Activated naive CD4-positive, alpha-beta T cell treated with anti-CD3 and anti-CD28 coated beads, Interleukin-2, amount 10 ng/mL, durations not matched to agents 7 days and 5 days (primary cell): ENCODE data around the gene MRPS23.

Source experiments
- CTCF ChIA-PET: fragments of 350-600 bp; sonication (Branson Sonifier 250); formaldehyde crosslinking; loops from one replicate; lab custom pipeline; 2021; ENCODE audit warnings: antibody characterized with exemption; lab: Charles Lee
- DNase-seq: peaks from one replicate; pipeline ENCODE4 v3.0.0-alpha.2; 2020
- H3K27ac Mint-ChIP-seq: one replicate; pipeline ENCODE4 v1.8.0; 2021; ENCODE audit warnings: mild to moderate bottlenecking, moderate library complexity, mixed read lengths
- H3K27me3 Mint-ChIP-seq: one replicate; pipeline ENCODE4 v1.8.0; 2021; ENCODE audit warnings: mild to moderate bottlenecking, mixed read lengths
- H3K36me3 Mint-ChIP-seq: one replicate; pipeline ENCODE4 v1.8.0; 2021; ENCODE audit warnings: mixed read lengths
- H3K4me1 Mint-ChIP-seq: one replicate; pipeline ENCODE4 v1.8.0; 2021; ENCODE audit warnings: mixed read lengths
- H3K4me3 Mint-ChIP-seq: one replicate; pipeline ENCODE4 v1.8.0; 2021; ENCODE audit warnings: mild to moderate bottlenecking, moderate library complexity, mixed read lengths
- H3K9me3 Mint-ChIP-seq: one replicate; pipeline ENCODE4 v1.8.0; 2021; ENCODE audit warnings: mixed read lengths

The MRPS23 gene

DNA sequence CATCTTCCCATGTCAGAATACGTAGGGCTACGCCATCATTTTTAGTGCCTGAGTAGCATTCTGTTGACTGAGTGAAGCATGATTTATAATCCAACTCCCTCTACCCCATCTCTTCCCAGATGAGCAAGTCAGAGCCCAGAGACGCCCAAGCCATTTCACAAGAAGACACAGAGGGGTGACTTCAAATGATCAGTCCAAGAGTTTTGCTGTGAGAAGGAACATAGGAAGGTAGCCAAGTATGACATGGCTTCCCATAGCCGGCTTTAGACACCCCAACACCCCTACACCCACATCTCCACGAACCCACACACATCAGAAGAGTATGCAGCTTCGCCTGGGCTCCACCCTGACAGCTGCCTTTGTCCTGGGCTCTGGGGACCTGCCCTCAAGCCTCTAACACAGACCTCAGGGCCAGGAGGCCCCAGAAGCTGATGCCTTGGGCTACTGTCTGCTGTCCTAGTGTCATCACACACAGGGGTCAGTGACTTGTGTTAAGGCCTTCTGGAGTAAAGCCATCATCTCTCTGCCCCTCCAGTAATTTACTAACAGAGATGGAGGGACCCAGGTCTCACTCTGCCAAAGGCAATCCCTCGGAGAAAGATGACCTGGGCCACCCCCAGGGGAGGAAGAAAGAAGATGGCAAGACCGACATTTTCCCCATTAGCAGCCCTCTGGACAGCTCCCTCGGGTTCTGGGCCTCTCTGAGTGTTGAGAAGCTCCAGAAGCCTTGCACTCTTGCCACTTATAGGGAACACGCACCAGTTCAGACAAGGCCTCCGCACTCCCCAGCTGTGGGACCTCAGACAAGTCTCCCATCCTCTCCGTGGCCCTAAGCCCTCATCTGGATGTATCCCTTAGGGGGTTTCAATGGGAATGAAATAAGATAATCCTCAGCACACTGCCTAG, 38.7 kb upstream of the MRPS23 start:
- Mint-ChIP-seq H3K36me3 (no peaks in the 10 kb centered on the region), H3K9me3 (no peaks in the 10 kb centered on the region), H3K4me1 (peaks cover 7% of the 10 kb centered on the region), H3K27ac (no peak overlapping the region), H3K27me3 (peaks cover 74% of the 10 kb centered on the region), H3K4me3 (no peak overlapping the region)
- CTCF ChIA-PET, result interaction anchor here (1.6 to 1.8 kb wide), 2 partner anchors 10 to 22 kb away, joined by 3 to 4 read pairs; no protein-coding TSS in a partner anchor
- no peak for DNase-seq

DNA sequence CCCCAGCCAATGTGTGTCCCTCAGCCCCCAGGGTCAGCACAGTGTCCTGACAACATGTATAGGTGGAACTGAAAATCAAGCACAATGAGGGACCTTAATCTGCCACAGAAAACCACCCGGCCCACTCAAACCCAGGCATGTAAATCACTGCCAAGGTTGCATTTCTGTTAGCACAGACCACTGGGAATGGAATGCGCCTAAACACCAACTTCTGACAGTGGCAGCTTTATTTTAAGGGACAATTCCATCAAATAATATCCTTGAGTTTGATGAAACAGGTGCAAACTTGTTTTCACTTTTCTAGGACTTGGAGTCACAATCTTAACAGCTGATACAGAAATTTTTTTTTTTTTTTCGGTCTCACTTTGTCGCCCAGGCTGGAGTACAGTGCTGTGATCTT, 37.3 kb upstream of the MRPS23 start:
- Mint-ChIP-seq H3K36me3 (no peaks in the 10 kb centered on the region), H3K27me3 (peaks cover 72% of the 10 kb centered on the region), H3K4me3 (no peak overlapping the region), H3K27ac (no peak overlapping the region), H3K4me1 (no peaks in the 10 kb centered on the region), H3K9me3 (no peaks in the 10 kb centered on the region)
- no peak for DNase-seq
- CTCF ChIA-PET, result no interaction called here

DNA sequence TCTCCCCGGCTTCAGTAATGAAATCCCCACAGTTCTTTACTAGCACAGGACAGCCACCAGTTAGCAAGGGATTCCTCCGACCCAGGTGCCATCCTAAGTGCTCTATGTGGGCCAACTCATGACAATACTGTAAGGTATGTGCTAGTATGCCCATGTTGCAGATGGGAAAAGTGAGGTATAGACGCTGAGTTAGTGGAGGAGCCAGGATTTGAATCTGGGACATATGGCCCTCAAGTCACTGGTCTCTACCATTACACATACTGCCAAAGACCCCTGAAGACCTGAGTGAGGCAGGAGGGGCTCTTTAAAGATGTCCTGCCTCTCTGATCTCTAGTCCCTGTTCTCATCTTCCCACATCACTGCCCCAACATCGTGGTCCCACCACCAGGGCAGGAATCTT, 36.2 kb upstream of the MRPS23 start:
- Mint-ChIP-seq H3K4me3 (no peak overlapping the region), H3K4me1 (no peaks in the 10 kb centered on the region), H3K27me3 (peaks cover 76% of the 10 kb centered on the region), H3K27ac (no peak overlapping the region), H3K9me3 (no peaks in the 10 kb centered on the region), H3K36me3 (no peaks in the 10 kb centered on the region)
- CTCF ChIA-PET, result no interaction called here
- DNase-seq, result no peak

GRCh38 chr17:57885148-57885915, 35.5 kb upstream of the MRPS23 start:
- no peak overlapping the region for H3K27ac Mint-ChIP-seq

GRCh38 chr17:57881783-57882351, 32.0 kb upstream of the MRPS23 start:
- CTCF ChIA-PET, result no interaction called here
- Mint-ChIP-seq H3K27me3 (peaks cover 89% of the 10 kb centered on the region), H3K4me3 (no peak overlapping the region), H3K9me3 (no peaks in the 10 kb centered on the region), H3K27ac (no peak overlapping the region), H3K4me1 (peaks cover 8% of the 10 kb centered on the region), H3K36me3 (no peaks in the 10 kb centered on the region)
- DNase-seq, result no peak

More at GRCh38 chr17:57885148-57885915, 35.5 kb upstream of the MRPS23 start:
- H3K9me3 Mint-ChIP-seq, result no peaks in the 10 kb centered on the region
- CTCF ChIA-PET, result no interaction called here
- no peak overlapping the region for H3K4me3 Mint-ChIP-seq
- no peaks in the 10 kb centered on the region for H3K36me3 Mint-ChIP-seq
- H3K27me3 Mint-ChIP-seq, result peaks cover 78% of the 10 kb centered on the region
- no peaks in the 10 kb centered on the region for H3K4me1 Mint-ChIP-seq
- DNase-seq, result no peak

DNA sequence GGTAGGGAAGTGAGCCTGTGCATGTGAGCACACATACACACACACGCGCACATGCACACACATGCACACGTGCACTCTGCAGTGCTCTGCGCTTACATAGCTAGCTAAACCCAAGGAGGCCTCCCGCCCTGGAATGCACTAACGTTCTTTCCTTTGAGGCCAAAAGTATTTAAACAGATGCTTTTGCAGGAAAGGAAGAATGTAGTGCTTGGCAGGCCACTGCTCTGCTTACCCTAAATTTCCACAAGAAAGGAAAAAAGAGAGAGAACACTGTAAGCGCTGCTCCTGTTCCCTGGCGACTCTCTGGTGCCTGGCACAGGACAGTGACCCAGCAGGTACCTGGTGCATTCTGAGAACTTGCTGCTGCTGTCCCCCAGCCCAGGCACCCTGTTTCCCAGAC, 31.3 kb upstream of the MRPS23 start:
- Mint-ChIP-seq H3K36me3 (no peaks in the 10 kb centered on the region), H3K4me3 (no peak overlapping the region), H3K27me3 (peaks cover 93% of the 10 kb centered on the region), H3K9me3 (no peaks in the 10 kb centered on the region), H3K4me1 (peaks cover 8% of the 10 kb centered on the region), H3K27ac (no peak overlapping the region)
- CTCF ChIA-PET, result no interaction called here
- no peak for DNase-seq

- Mint-ChIP-seq H3K27ac (no peak overlapping the region), H3K4me3 (no peak overlapping the region), H3K36me3 (no peaks in the 10 kb centered on the region), H3K9me3 (no peaks in the 10 kb centered on the region), H3K4me1 (peaks cover 8% of the 10 kb centered on the region), H3K27me3 (peaks cover 97% of the 10 kb centered on the region)
- CTCF ChIA-PET, result interaction anchor here (1.8 to 2.1 kb wide), 2 partner anchors 9 to 13 kb away, joined by 4 to 6 read pairs; no protein-coding TSS in a partner anchor
- DNase-seq, result no peak
These were observed 30.2 kb upstream of the MRPS23 start for GRCh38 chr17:57880086-57880456.

GRCh38 chr17:57879437-57880085, 29.7 kb upstream of the MRPS23 start:
- no peak overlapping the region for H3K27ac Mint-ChIP-seq
- no peak overlapping the region for H3K4me3 Mint-ChIP-seq
- H3K9me3 Mint-ChIP-seq, result no peaks in the 10 kb centered on the region
- H3K4me1 Mint-ChIP-seq, result peaks cover 8% of the 10 kb centered on the region
- H3K27me3 Mint-ChIP-seq, result peaks cover 97% of the 10 kb centered on the region
- DNase-seq, result no peak
- CTCF ChIA-PET, result interaction anchor here (1.3 to 2.1 kb wide), 3 partner anchors 9 to 14 kb away, joined by 3 to 6 read pairs (median 4); no protein-coding TSS in a partner anchor
- no peaks in the 10 kb centered on the region for H3K36me3 Mint-ChIP-seq

DNA sequence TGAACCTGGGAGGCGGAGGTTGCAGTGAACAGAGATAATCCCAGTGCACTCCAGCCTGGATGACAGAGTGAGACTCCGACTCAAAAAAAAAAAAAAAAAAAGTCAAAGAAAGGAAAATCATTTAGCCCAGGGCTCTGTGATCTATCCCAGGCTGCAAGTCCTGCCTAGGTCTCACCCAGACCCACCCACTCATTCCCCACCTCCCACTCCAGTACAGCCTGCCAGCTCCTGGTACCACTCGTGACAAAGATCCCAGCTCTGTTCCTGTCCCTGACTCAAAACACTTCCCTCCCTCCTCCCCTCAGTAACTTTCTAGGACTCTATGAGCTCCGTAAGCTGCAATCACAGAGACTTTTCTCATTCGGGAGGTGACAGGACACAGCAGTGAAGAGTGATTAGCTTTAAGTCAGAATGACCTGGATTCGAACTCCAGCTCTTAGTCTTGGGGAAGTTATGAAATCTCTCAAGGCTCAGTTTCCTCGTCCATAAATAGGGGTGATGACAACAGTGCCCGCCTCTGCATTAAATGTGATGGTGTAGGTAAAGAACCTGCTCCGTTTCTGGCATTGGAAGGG, 28.0 kb upstream of the MRPS23 start:
- H3K36me3 Mint-ChIP-seq, result no peaks in the 10 kb centered on the region
- peaks cover 22% of the 10 kb centered on the region for H3K4me1 Mint-ChIP-seq
- H3K27ac Mint-ChIP-seq, result no peak overlapping the region
- DNase-seq, result no peak
- CTCF ChIA-PET, result interaction anchor here (0.5 to 0.7 kb wide), 2 partner anchors 20 to 273 kb away, joined by 3 read pairs; no protein-coding TSS in a partner anchor
- peaks cover 97% of the 10 kb centered on the region for H3K27me3 Mint-ChIP-seq
- H3K4me3 Mint-ChIP-seq, result no peak overlapping the region
- H3K9me3 Mint-ChIP-seq, result no peaks in the 10 kb centered on the region

DNA sequence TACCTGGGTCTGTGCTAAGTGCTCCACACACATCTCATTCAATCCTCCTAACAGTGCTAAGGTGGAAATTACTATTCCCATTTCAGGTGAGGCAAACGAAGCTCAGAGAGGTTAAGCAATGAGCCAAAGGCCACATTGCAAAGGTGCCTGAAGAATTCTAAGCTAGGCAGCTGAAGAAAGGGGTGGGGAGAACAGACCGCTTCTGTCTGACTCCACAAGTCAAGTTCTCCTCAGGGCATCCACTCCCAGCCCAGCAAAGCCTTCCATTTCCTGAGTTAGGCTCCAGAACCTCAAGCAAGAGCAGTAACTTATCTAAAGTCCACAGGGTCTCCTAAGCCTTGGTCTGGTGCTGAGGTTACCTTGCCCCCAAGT, 27.0 kb upstream of the MRPS23 start:
- Mint-ChIP-seq H3K27ac (no peak overlapping the region), H3K36me3 (no peaks in the 10 kb centered on the region), H3K27me3 (peaks cover 100% of the 10 kb centered on the region), H3K4me1 (peaks cover 25% of the 10 kb centered on the region), H3K4me3 (no peak overlapping the region), H3K9me3 (no peaks in the 10 kb centered on the region)
- DNase-seq, result no peak
- CTCF ChIA-PET, result interaction anchor here (1.1 kb wide), 1 partner anchor 122 kb away, joined by 3 read pairs; no protein-coding TSS in a partner anchor

DNA sequence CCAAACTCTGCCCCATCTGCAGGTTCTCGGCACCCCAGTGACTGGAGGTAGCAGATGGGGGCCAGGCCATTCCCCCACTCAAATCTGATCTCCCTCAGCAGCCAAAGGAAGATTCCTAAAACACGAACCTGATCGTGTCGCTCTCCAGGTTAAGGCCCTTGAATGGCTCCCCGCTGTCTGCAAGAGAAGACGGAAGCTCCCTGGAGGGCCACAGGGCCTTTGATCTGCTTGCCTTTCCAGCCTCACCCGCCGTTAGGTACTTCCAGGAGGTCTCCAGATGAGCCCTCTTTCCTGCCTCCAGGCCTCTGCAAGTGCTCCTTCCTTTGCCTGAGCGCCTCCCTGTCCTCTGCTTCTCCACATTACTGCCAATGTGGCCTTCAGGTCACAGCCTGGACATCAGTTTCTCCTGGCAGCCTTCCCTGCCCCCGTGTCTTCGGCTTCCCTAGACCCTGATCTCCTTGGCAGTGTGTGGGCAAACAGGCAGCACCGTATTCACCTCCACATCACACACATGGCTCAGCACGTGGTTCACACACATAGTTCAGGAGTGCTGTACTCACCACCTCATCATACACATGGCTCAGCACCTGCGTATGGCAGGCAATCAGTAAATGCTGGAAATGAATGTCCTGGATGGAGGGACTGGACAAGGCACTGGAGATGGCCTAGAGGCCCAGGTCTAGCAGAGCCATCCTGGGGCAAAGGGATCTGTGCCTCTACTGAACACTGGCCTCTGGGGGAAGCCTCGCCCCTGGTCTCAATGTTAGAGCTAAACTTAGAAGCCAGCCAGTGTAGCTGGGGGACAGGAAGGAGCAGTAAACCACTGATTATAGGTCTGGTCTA, 26.4 kb upstream of the MRPS23 start:
- DNase-seq, result no peak
- H3K9me3 Mint-ChIP-seq, result no peaks in the 10 kb centered on the region
- H3K27me3 Mint-ChIP-seq, result peaks cover 99% of the 10 kb centered on the region
- H3K4me3 Mint-ChIP-seq, result no peak overlapping the region
- CTCF ChIA-PET, result interaction anchor here (1.1 kb wide), 1 partner anchor 123 kb away, joined by 3 read pairs; no protein-coding TSS in a partner anchor
- H3K36me3 Mint-ChIP-seq, result no peaks in the 10 kb centered on the region
- H3K27ac Mint-ChIP-seq, result no peak overlapping the region
- peaks cover 25% of the 10 kb centered on the region for H3K4me1 Mint-ChIP-seq

GRCh38 chr17:57875290-57876022, 25.6 kb upstream of the MRPS23 start:
- no peak overlapping the region for H3K4me3 Mint-ChIP-seq
- H3K27me3 Mint-ChIP-seq, result peaks cover 99% of the 10 kb centered on the region
- H3K9me3 Mint-ChIP-seq, result no peaks in the 10 kb centered on the region
- H3K4me1 Mint-ChIP-seq, result peaks cover 25% of the 10 kb centered on the region
- H3K36me3 Mint-ChIP-seq, result no peaks in the 10 kb centered on the region
- no peak for DNase-seq
- no peak overlapping the region for H3K27ac Mint-ChIP-seq
- CTCF ChIA-PET, result interaction anchor here (1.5 to 2.3 kb wide), 2 partner anchors 15 to 17 kb away, joined by 7 to 10 read pairs; no protein-coding TSS in a partner anchor
